ENCODE results near the gene GGACT. TPM values are rescaled to one million over a fixed set of nuclear protein-coding genes. Genes with fewer than 3 reads are reported as not detected.
A peak's percentile ranks its signal among the peaks of the same experiment; 100 is the strongest.

The GGACT gene
- total RNA-seq: 1 to 10 TPM; 1.9 to 8.7 (median 5.6) TPM

DNA sequence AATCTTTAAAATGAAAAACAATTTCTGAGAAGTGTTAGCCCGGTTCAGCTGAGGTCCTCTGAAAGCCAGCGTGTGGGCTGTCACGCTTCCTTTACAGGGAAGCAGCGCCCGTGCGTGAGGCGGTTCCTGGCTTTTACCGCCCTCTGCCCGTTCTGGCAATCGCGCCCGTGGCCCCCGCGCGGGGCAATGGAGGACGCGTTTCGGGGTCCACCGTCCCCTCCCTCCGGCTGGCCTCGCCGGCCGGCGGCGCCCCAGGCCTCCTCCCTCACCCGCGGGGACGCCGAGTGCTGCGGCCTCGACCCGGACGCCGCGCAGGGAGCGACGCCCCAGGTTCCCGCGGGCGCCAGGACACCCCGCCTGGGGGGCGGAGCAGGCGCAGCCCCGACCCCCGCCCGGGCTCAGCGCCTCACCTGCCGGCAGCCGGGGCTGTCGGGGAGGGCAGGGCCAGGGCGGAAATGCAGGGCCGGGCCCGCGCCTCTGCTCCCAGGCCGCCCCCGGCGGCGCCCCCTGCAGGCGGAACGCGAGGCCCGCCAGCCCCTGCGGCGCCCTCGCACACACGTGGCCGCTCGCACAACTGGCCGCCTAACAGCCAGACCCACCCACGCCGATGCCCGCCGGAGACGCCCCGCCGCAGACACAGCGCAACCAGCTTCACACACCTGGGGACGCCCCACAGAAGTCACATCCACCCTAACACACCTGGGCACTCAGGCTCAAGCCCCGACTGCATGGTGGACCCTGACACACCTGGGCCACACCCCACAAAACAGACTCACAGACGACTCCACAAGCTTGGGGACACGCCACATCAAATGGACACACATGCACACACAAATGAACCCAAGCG lies at the start of gene GGACT:
Gene GGACT, minus strand, starts transcription at position 459 of the 847 bp plus-strand sequence. CDS start 56,198 bp downstream, outside the sequence.
- intact Hi-C loops (cut with DNase I): no loop called here
- Histone ChIP-seq H3K27ac (peak within 1 kb of the TSS; percentile 27 to 75 (median 49)), H3K36me3 (no peaks in the 10 kb centered on the region), H3K9me3 (no peaks in the 10 kb centered on the region), H3K4me1 (peaks cover 5 to 11% of the 10 kb centered on the region in 2 donors), H3K27me3 (no peaks in the 10 kb centered on the region), H3K4me3 (replicated peaks in 1 of 3) (peak within 1 kb of the TSS; percentile 38 to 61 (median 53))
- TF ChIP-seq, protein P1, sequence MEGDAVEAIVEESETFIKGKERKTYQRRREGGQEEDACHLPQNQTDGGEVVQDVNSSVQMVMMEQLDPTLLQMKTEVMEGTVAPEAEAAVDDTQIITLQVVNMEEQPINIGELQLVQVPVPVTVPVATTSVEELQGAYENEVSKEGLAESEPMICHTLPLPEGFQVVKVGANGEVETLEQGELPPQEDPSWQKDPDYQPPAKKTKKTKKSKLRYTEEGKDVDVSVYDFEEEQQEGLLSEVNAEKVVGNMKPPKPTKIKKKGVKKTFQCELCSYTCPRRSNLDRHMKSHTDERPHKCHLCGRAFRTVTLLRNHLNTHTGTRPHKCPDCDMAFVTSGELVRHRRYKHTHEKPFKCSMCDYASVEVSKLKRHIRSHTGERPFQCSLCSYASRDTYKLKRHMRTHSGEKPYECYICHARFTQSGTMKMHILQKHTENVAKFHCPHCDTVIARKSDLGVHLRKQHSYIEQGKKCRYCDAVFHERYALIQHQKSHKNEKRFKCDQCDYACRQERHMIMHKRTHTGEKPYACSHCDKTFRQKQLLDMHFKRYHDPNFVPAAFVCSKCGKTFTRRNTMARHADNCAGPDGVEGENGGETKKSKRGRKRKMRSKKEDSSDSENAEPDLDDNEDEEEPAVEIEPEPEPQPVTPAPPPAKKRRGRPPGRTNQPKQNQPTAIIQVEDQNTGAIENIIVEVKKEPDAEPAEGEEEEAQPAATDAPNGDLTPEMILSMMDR (IDR thresholded peaks at IDR 0.05): peak in 5 of 6 experiments; percentile 38 to 89 (median 61)
- TF ChIP-seq POLR2A (IDR thresholded peaks at IDR 0.05): peak in 1 of 2 donors; percentile 49
- 8 to 17% methylated on average over 24 to 26 of the region's 82 CpGs for WGBS, 2 donors
- DNase-seq: peak; percentile 72 to 74

DNA sequence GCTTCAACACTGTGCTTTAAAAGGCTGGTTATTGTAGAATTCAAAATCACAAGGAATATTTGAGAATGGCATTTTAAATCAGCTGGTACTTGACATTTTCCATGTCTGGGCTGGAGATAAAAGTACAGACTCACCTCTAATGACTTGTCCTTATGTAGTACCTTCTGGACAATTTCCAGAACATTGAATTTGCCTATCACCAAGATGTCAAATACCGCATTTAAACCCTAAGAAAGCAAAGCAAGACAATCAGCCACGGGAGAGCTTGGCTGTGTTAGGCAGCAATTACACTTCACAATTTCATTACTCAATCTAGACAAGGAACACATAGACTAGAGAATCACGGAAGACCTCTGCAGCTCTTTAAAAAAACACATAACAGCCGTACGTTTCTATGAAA lies 49.2 kb upstream of the GGACT start:
- Histone ChIP-seq H3K27ac (no peak overlapping the region), H3K36me3 (peaks cover 0 to 13% of the 10 kb centered on the region in 2 donors), H3K27me3 (no peaks in the 10 kb centered on the region), H3K4me3 (replicated peaks in 1 of 3) (no peak overlapping the region), H3K4me1 (peaks cover 6 to 9% of the 10 kb centered on the region in 2 donors), H3K9me3 (no peaks in the 10 kb centered on the region)
- intact Hi-C loops (cut with DNase I): no loop called here
- 89% methylated on average over 5 of the region's 5 CpGs for WGBS, 2 donors
- no peak for TF ChIP-seq POLR2A (IDR thresholded peaks at IDR 0.05)
- TF ChIP-seq, protein P1 (IDR thresholded peaks at IDR 0.05): no peak
- DNase-seq: no peak

DNA sequence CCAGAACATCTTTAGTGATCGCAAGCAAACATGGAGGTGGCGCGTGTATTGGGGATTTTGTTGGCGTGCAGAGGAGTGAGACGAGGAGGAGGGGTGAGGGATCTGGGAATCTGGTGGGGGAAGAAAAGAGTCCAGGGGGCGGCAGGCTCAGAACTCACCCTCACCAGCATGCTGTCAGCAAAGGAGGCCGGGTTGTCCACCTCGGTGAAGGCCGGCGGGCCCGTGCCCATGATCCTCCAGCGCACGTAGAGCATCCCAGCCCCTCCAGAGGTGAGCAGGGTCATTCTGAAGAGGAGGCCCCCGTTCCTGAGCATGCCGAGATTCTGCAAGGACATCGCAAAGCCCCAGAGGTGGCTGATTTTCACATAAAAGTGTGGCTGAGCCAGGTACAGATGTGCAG lies 48.8 kb upstream of the GGACT start:
- intact Hi-C loops (cut with DNase I): no loop called here
- H3K9me3 ChIP-seq: no peaks in the 10 kb centered on the region
- no peak for DNase-seq
- H3K27me3 ChIP-seq: no peaks in the 10 kb centered on the region
- TF ChIP-seq POLR2A (IDR thresholded peaks at IDR 0.05): no peak
- TF ChIP-seq, protein P1 (IDR thresholded peaks at IDR 0.05): no peak
- H3K4me3 ChIP-seq (replicated peaks in 1 of 3): no peak overlapping the region
- H3K4me1 ChIP-seq: peaks cover 6 to 12% of the 10 kb centered on the region in 2 donors
- H3K27ac ChIP-seq: no peak overlapping the region
- WGBS, 2 donors: 93 to 94% methylated on average over 16 of the region's 16 CpGs
- peaks cover 0 to 13% of the 10 kb centered on the region in 2 donors for H3K36me3 ChIP-seq

DNA sequence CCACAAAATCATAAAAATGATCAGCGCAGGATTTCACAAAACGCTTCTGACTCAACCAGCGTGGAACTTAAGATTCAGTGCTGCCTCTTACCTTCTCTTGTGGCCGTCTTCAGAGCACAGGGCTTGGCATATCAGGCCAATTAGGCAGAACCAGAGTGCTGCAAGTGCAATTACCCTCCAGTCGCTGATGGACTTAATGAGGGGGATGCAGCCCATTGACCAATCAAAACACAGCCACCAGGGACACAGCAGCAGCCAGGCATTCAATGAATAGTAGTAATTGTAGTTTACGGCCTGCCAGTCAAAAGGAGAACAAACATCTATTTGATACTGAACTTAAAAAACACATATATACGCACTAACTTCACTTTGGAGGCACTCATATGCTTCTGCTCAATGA lies 47.9 kb upstream of the GGACT start:
- no peak overlapping the region for H3K27ac ChIP-seq
- no peaks in the 10 kb centered on the region for H3K9me3 ChIP-seq
- DNase-seq: no peak
- H3K27me3 ChIP-seq: no peaks in the 10 kb centered on the region
- TF ChIP-seq, protein P1 (IDR thresholded peaks at IDR 0.05): no peak
- no peak for TF ChIP-seq POLR2A (IDR thresholded peaks at IDR 0.05)
- intact Hi-C loops (cut with DNase I): no loop called here
- peaks cover 0 to 13% of the 10 kb centered on the region in 2 donors for H3K36me3 ChIP-seq
- 95 to 96% methylated on average over 7 of the region's 7 CpGs for WGBS, 2 donors
- H3K4me1 ChIP-seq: peaks cover 6 to 12% of the 10 kb centered on the region in 2 donors
- H3K4me3 ChIP-seq (replicated peaks in 1 of 3): no peak overlapping the region

DNA sequence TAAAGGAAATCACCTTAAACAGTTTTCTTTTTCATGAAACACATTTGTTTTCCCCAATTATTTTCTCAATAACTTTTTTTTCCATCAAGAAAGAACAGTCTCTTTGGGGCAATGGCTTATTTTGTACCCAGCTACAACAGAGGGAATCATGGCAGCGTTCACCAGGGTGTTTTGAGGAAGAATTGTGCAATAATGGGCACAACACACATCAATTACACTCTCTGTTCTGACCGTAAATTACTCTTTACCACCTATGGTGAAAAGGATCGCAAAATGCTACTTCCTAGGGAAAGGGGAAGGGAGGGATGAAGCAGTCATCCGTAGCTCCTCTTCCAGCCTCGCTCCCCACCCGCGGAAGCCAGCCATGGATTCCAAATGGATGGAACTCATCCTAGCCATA lies 47.4 kb upstream of the GGACT start:
- Histone ChIP-seq H3K4me3 (replicated peaks in 1 of 3) (no peak overlapping the region), H3K27me3 (no peaks in the 10 kb centered on the region), H3K36me3 (peaks cover 0 to 13% of the 10 kb centered on the region in 2 donors), H3K4me1 (peaks cover 6 to 12% of the 10 kb centered on the region in 2 donors), H3K9me3 (no peaks in the 10 kb centered on the region), H3K27ac (no peak overlapping the region)
- TF ChIP-seq, protein P1 (IDR thresholded peaks at IDR 0.05): no peak
- TF ChIP-seq POLR2A (IDR thresholded peaks at IDR 0.05): no peak
- WGBS, 2 donors: 95 to 96% methylated on average over 7 of the region's 7 CpGs
- DNase-seq: no peak
- intact Hi-C loops (cut with DNase I): no loop called here

Measured in thyroid gland (tissue), 4 donors.